ENCODE data around the gene SCN8A. TPM values are rescaled to one million over a fixed set of nuclear protein-coding genes. Genes with fewer than 3 reads are reported as not detected.

The SCN8A gene
- total and polyA plus RNA-seq, 2 experiments from 2014 or later: 4.6 to 23.9 TPM

DNA sequence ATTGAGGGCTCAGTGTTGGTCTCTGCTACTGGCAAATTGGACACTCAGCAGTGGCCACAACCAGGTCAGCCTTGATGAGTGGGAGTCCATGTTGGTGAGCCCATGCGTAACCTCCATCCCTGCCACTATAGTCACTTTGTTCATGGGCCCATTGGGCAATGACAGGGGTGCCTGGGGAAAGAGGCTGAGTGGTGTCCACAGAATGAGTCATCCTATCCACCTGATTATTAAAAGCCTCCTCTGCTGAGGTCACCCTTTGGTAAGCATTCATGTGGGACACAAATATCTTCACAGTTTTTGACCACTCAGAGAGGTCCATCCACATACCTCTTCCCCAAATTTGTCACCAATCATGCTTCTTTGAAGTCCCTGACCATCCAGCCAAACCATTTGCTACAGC is 207.5 kb downstream of the SCN8A start:
- Histone ChIP-seq H3K27me3 (ENCODE audit: insufficient read depth) (no peaks in the 10 kb centered on the region), H3K4me3 (no peak overlapping the region), H3K9me2 (ENCODE audit: insufficient read depth) (no peaks in the 10 kb centered on the region; the same call in 1 of the 2 replicates), H2AFZ (no peak overlapping the region), H3K4me1 (ENCODE audit: insufficient read depth) (no peaks in the 10 kb centered on the region), H3F3A (replicated peaks; ENCODE audit: low read depth) (no peaks in the 10 kb centered on the region), H3K4me2 (no peak overlapping the region), H3K36me3 (ENCODE audit: insufficient read depth) (peaks cover 8% of the 10 kb centered on the region; the same call in 1 of the 2 replicates), H3K27ac (ENCODE audit: low read depth) (no peak overlapping the region), H3K79me2 (replicated peaks; ENCODE audit: insufficient read depth) (no peaks in the 10 kb centered on the region), H4K20me1 (replicated peaks; ENCODE audit: insufficient read depth) (no peaks in the 10 kb centered on the region)
- Mint-ChIP-seq H3K36me3 (ENCODE audit: low read depth) (peaks cover 36% of the 10 kb centered on the region), H3K9me3 (no peaks in the 10 kb centered on the region), H3K27me3 (ENCODE audit: insufficient read depth, low read depth, poor library complexity) (no peaks in the 10 kb centered on the region), H3K4me3 (no peak overlapping the region), H3K27ac (no peak overlapping the region), H3K4me1 (peaks cover 3% of the 10 kb centered on the region; the same call in 1 of the 3 replicates)
- no peak for TF ChIP-seq CREB1 (CRISPR knock-in tag; IDR thresholded peaks at IDR 0.05; ENCODE audit: low read depth)
- TF ChIP-seq, protein P1, sequence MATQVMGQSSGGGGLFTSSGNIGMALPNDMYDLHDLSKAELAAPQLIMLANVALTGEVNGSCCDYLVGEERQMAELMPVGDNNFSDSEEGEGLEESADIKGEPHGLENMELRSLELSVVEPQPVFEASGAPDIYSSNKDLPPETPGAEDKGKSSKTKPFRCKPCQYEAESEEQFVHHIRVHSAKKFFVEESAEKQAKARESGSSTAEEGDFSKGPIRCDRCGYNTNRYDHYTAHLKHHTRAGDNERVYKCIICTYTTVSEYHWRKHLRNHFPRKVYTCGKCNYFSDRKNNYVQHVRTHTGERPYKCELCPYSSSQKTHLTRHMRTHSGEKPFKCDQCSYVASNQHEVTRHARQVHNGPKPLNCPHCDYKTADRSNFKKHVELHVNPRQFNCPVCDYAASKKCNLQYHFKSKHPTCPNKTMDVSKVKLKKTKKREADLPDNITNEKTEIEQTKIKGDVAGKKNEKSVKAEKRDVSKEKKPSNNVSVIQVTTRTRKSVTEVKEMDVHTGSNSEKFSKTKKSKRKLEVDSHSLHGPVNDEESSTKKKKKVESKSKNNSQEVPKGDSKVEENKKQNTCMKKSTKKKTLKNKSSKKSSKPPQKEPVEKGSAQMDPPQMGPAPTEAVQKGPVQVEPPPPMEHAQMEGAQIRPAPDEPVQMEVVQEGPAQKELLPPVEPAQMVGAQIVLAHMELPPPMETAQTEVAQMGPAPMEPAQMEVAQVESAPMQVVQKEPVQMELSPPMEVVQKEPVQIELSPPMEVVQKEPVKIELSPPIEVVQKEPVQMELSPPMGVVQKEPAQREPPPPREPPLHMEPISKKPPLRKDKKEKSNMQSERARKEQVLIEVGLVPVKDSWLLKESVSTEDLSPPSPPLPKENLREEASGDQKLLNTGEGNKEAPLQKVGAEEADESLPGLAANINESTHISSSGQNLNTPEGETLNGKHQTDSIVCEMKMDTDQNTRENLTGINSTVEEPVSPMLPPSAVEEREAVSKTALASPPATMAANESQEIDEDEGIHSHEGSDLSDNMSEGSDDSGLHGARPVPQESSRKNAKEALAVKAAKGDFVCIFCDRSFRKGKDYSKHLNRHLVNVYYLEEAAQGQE (IDR thresholded peaks at IDR 0.05; ENCODE audit: unreplicated experiment): no peak
- no peak for TF ChIP-seq EZH2phosphoT487 (IDR thresholded peaks at IDR 0.05; ENCODE audit: unreplicated experiment)
- no peak for TF ChIP-seq ZNF462 (CRISPR knock-in tag; IDR thresholded peaks at IDR 0.05)
- no peak for TF ChIP-seq POLR2AphosphoS5 (IDR thresholded peaks at IDR 0.05; ENCODE audit: low read depth)
- no peak for TF ChIP-seq EZH2 (IDR thresholded peaks at IDR 0.05; ENCODE audit: low read depth, unreplicated experiment)
- no peak for TF ChIP-seq CTCF (conservative IDR thresholded peaks at IDR 0.05; ENCODE audit: low read depth in 2 of 2)
- no peak for TF ChIP-seq STAT1 (IDR thresholded peaks at IDR 0.05; ENCODE audit: unreplicated experiment)
- TF ChIP-seq ETS1 (IDR thresholded peaks at IDR 0.05): no peak
- TF ChIP-seq ZNF331 (CRISPR knock-in tag; IDR thresholded peaks at IDR 0.05; ENCODE audit: low read depth): no peak
- TF ChIP-seq NANOG (IDR thresholded peaks at IDR 0.05; ENCODE audit: borderline replicate concordance): no peak
- TF ChIP-seq ZNF114 (CRISPR knock-in tag; IDR thresholded peaks at IDR 0.05): no peak
- TF ChIP-seq JUNB (IDR thresholded peaks at IDR 0.05; ENCODE audit: unreplicated experiment): no peak
- DNase-seq (ENCODE audit: low spot score) (no peak), ATAC-seq (no peak)

Data from GM23338 (cell line).